GM21515 (cell line): Measurements from ENCODE around the gene ALOX12.
"Not testable (repeated sequence)": the region's sequence is repeated elsewhere in the genome, so short reads cannot be mapped to it uniquely, and the experiment has no call there.

Source experiments
- ATAC-seq: cut with Tn5 transposase; IDR thresholded peaks from one replicate; pipeline ENCODE4 v1.9.1; 2021; ENCODE audit not compliant: unreplicated experiment

ALOX12 gene

DNA sequence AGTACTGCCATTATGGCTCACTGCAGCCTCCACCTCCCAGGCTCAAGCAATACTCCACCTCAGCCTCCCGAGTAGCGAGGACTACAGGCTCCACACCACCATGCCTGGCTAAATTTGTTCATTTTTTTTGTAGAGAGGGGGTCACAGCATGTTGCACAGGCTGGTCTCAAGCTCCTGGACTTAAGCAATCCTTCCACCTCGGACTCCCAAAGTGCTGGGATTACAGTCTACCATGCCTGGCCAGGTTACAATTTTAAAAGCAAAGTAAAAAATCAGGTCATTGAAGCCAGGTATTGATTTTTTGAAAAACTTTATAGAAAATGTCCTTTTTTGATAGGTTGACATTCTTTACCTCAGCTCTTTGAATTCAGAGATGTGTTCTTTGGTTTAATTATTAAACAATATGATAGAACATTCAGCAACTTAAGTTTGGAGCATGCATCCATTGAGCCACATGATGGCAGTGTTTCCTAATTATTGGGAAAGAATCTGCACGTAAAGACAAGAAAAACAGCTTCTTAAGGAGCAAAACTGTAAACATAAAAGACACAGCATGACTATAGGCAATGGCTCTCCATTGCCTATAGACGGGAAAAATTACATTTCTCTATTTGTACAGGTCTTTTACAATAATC, 49.8 kb downstream of the ALOX12 start:
- no peak for ATAC-seq

DNA sequence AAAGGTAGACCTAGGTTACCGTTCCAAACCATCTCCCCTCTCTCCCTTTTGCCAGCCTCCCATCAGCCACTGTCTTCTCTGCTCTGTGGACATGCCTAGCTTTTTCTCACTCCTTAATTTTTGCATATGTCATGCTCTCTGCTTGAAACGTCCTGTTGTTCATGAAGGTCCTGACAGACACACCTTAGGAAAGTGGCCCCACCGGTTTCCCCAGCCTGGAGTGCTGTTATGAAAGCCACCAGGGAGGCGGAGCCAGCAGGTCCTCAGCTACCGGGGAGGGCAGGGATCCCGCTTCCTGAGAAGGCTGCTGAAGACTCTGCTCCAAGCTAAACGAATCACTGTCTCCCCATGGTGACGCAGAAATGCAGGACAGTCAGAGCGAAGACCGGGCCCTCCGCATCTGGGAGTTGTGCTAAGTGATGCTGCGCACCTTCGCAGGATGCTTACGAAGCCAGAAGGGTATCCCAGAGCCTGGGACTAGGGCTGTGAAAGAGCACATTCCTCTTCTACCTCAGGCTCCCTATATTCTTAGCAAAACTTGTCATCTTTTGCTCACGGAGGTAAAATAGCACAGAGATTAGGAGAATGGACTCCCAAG, 50.4 kb downstream of the ALOX12 start:
- ATAC-seq: no peak

DNA sequence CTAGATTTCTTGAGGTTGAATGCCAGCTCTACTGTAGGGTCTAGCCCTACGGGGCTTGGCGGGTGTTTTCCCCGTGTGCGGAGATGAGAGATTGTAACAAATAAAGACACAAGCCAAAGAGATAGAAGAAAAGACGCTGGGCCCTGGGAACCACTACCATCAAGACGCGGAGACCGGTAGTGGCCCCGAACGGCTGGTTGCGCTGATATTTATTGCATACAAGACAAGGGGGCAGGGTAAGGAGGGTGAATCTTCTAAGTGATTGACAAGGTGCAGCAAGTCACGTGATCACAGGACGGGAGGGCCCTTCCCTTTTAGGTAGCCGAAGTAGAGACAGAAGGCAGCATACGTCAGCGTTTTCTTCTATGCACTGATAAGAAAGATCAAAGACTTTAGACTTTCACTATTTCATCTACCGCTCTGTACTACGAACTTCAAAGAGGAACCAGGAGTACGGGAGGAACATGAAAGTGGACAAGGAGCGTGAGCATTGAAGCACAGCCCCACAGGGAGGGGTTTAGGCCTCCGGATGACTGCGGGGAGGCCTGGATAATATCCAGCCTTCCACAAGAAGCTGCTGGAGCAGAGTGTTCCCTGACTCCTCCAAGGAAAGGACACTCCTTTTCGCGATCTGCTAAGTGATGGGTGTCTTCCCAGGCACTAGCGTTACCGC, 51.0 kb downstream of the ALOX12 start:
- not testable (repeated sequence) for ATAC-seq

DNA sequence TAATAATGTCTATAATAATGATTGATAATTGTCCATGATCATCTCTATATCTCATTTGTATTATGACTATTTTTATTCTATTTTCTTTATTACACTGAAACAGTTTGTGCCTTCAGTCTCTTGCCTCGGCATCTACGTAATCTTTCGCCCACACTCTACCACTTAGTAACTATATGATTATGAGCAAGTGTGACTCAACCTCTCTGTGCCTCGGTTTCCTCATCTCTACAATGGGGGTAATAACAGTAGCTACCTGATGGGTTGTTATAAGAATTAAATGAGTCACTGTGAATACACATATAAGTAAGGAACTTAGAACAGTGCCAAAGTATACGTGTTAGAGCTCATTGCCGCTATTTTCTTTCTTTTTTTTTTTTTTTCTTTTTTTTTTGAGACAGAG, 51.7 kb downstream of the ALOX12 start:
- no peak for ATAC-seq

DNA sequence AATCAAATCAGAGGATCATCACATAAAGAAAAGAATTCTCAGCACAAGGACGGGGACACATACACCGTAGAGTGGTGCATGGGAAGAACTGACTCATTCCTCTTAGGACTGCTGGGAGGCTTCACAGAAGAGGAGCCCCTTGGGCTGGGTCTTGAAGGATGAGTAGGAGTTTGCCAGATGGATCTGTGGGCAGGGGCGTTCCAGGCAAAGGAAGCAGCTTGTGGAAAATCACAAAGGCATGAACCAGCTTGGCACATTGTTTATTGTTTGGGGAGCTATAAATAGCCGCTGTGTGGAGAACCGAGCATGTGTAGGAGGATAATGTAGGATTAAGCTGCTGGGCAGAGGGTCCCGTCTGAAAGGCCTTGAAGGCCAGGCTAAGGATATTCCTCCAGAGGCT, 53.1 kb downstream of the ALOX12 start:
- no peak for ATAC-seq

DNA sequence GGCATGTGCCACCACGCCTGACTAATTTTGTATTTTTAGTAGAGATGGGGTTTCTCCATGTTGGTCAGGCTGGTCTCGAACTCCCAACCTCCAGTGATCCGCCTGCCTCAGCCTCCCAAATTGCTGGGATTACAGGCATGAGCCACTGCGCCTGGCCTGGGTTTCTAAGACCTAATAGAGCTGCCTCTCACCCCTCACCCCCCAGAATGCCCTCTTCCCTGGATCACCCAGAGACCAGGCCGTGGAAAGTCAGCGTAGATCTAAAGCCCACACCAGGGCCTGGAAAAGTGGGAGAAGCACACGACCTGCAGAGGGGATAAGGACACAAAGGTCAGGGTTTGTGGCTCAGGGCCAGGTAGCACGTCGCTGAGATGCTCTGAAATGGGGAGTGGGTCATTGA, 54.7 kb downstream of the ALOX12 start:
- not testable (repeated sequence) for ATAC-seq

DNA sequence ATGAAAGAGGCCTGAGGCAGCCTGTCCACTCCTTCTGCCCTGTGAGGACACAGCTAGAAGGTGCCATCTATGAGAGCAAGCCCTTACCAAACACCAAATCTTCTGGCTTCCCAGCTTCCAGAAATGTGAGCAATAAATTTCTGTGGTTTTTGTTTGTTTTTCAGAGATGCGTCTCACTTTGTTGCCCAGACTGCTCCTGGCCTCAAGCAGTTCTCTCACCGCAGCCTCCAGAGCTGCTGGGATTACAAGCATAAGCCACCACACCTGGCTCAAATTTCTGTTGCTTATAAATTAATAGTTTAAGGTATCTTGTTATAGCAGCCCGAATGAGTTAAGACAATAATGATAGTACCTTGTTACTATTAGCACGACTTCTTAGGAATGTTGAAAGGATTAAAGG, 60.5 kb downstream of the ALOX12 start:
- no peak for ATAC-seq

DNA sequence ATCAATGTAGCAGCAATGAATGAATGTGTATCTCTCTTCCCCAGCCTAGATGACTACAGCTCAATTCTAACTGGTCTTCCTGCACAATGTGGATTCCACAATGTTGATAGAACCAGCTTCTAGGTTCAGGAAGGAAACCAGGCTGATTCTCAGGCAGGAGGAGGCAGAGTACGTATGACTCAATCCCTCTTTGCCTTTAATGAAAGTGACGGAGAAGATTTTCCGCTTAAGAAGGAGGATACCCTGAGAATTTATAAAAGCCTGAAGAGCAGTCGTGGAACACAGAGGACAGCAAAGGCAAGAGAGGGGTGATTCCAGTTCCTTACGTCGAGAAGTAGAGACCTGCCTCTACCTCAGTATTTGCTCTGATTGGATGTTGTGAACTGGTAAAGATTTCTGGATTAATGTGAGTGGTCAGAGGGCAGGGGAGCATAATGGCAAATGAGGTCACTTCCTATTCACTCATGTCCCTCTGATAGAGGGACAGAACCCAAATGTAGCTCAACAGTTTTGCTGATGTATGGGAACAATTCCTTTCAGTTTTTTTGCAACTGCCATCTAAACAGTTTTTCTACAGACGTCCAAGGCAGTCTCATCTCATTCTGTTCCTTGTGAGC, 63.1 kb downstream of the ALOX12 start:
- no peak for ATAC-seq
